Mononuclear cell (primary cell): Measurements from ENCODE around the gene CNN3. TPM values are rescaled to one million over a fixed set of nuclear protein-coding genes. Genes with fewer than 3 reads are reported as not detected.
A peak's percentile ranks its signal among the peaks of the same experiment; 100 is the strongest.

Experiments used
- H3K27me3 ChIP-seq: 2 replicates; pipeline ENCODE4 v1.6.0; 2011; ENCODE audit warnings: low read length, control low read depth; ENCODE audit not compliant: insufficient read depth
- H3K4me1 ChIP-seq: 2 replicates; pipeline ENCODE4 v1.5.1; 2011; ENCODE audit warnings: mild to moderate bottlenecking, low read length, control low read depth; ENCODE audit not compliant: insufficient read depth
- H3K4me3 ChIP-seq: 2 replicates; pipeline ENCODE4 v1.5.1; 2011; ENCODE audit warnings: mild to moderate bottlenecking, low read length, moderate library complexity
- H3K9me3 ChIP-seq: 2 replicates; pipeline ENCODE4 v1.5.1; 2011; ENCODE audit warnings: low read depth, mild to moderate bottlenecking, control low read depth, low read length
- total RNA-seq: library from RNA; depleted of rRNA; stranded (reverse); fragments of >200 nt; gene quantifications from one replicate; pipeline ENCODE4 v1.2.3, GENCODE V29; 2012

CNN3 gene
- total RNA-seq, 1 donor = 4.6 TPM

- H3K4me3 ChIP-seq = no peak overlapping the region
- no peaks in the 10 kb centered on the region for H3K4me1 ChIP-seq
- no peaks in the 10 kb centered on the region for H3K27me3 ChIP-seq
- no peaks in the 10 kb centered on the region for H3K9me3 ChIP-seq
These were observed 10.1 kb upstream of the CNN3 start for GRCh38 chr1:94936861-94937620.

GRCh38 chr1:94935476-94935875 lies 8.6 kb upstream of the CNN3 start:
- Histone ChIP-seq H3K4me3 (no peak overlapping the region), H3K4me1 (no peaks in the 10 kb centered on the region), H3K9me3 (no peaks in the 10 kb centered on the region), H3K27me3 (no peaks in the 10 kb centered on the region)

- Histone ChIP-seq H3K27me3 (no peaks in the 10 kb centered on the region), H3K9me3 (no peaks in the 10 kb centered on the region), H3K4me3 (no peak overlapping the region), H3K4me1 (no peaks in the 10 kb centered on the region)
These were observed 8.1 kb upstream of the CNN3 start for GRCh38 chr1:94935034-94935433.

GRCh38 chr1:94934551-94934950 lies 7.6 kb upstream of the CNN3 start:
- no peaks in the 10 kb centered on the region for H3K4me1 ChIP-seq
- peaks cover under 1% of the 10 kb centered on the region for H3K27me3 ChIP-seq
- no peaks in the 10 kb centered on the region for H3K9me3 ChIP-seq
- no peak overlapping the region for H3K4me3 ChIP-seq

- peaks cover 8% of the 10 kb centered on the region for H3K4me1 ChIP-seq
- H3K27me3 ChIP-seq = peaks cover 25% of the 10 kb centered on the region
- H3K4me3 ChIP-seq = no peak overlapping the region
- no peaks in the 10 kb centered on the region for H3K9me3 ChIP-seq
These were observed 4.4 kb upstream of the CNN3 start for GRCh38 chr1:94931254-94931841.

GRCh38 chr1:94929351-94930217 lies 2.7 kb upstream of the CNN3 start:
- peaks cover 20% of the 10 kb centered on the region for H3K4me1 ChIP-seq
- no peaks in the 10 kb centered on the region for H3K9me3 ChIP-seq
- H3K4me3 ChIP-seq = no peak overlapping the region
- peaks cover 43% of the 10 kb centered on the region for H3K27me3 ChIP-seq

- H3K4me3 ChIP-seq = no peak overlapping the region
- H3K27me3 ChIP-seq = peaks cover 52% of the 10 kb centered on the region
- peaks cover 20% of the 10 kb centered on the region for H3K4me1 ChIP-seq
- H3K9me3 ChIP-seq = no peaks in the 10 kb centered on the region
These were observed 1.5 kb upstream of the CNN3 start for GRCh38 chr1:94928293-94928939.

- H3K4me1 ChIP-seq = peaks cover 20% of the 10 kb centered on the region
- H3K9me3 ChIP-seq = no peaks in the 10 kb centered on the region
- H3K27me3 ChIP-seq = peaks cover 58% of the 10 kb centered on the region
- H3K4me3 ChIP-seq = peak overlapping the region; percentile 32
These were observed 680 bp upstream of the CNN3 start for GRCh38 chr1:94927405-94928175.

- H3K4me1 ChIP-seq = peaks cover 20% of the 10 kb centered on the region
- peak overlapping the region; percentile 32 for H3K4me3 ChIP-seq
- H3K27me3 ChIP-seq = peaks cover 58% of the 10 kb centered on the region
- H3K9me3 ChIP-seq = no peaks in the 10 kb centered on the region
These were observed 590 bp downstream of the CNN3 start for GRCh38 chr1:94926126-94926914.

- peaks cover 58% of the 10 kb centered on the region for H3K27me3 ChIP-seq
- H3K4me3 ChIP-seq = peak overlapping the region; percentile 32
- H3K9me3 ChIP-seq = no peaks in the 10 kb centered on the region
- peaks cover 20% of the 10 kb centered on the region for H3K4me1 ChIP-seq
These were observed 1.3 kb downstream of the CNN3 start for GRCh38 chr1:94925561-94926125.

- Histone ChIP-seq H3K27me3 (peaks cover 58% of the 10 kb centered on the region), H3K4me3 (no peak overlapping the region), H3K4me1 (peaks cover 20% of the 10 kb centered on the region), H3K9me3 (no peaks in the 10 kb centered on the region)
These were observed 1.9 kb downstream of the CNN3 start for GRCh38 chr1:94925004-94925403.

GRCh38 chr1:94922761-94923331 lies 4.1 kb downstream of the CNN3 start:
- Histone ChIP-seq H3K27me3 (peaks cover 43% of the 10 kb centered on the region), H3K4me1 (peaks cover 20% of the 10 kb centered on the region), H3K4me3 (no peak overlapping the region), H3K9me3 (no peaks in the 10 kb centered on the region)

- H3K4me3 ChIP-seq = no peak overlapping the region
- peaks cover 18% of the 10 kb centered on the region for H3K4me1 ChIP-seq
- H3K9me3 ChIP-seq = no peaks in the 10 kb centered on the region
- peaks cover 37% of the 10 kb centered on the region for H3K27me3 ChIP-seq
These were observed 4.9 kb downstream of the CNN3 start for GRCh38 chr1:94921977-94922376.
